ENCODE results near the gene CATSPERZ. TPM values are rescaled to one million over a fixed set of nuclear protein-coding genes. Genes with fewer than 3 reads are reported as not detected.

The CATSPERZ gene
- polyA plus RNA-seq, 3 donors = 0.47 TPM; not detected in 2

DNA sequence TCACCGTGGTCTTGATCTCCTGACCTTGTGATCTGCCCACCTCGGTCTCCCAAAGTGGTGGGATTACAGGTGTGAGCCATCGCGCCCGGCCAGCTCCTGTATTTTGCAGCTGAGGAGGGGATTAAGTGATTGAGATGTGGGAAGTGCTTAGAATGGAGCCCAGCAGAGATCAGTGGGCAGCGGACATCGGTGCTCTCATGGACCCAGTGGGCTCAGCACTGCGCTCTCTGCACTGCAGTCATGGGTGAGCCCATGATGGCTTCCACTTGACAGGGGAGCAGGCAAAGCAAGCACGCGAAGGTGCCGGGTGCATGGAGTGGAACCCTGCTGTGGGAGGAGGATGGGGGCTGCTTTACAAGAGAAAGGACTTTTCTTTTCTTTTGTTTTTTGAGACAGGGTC lies 30.7 kb downstream of the CATSPERZ start:
- DNase-seq (ENCODE audit: extremely low read depth in 1 of 11, low read depth in 9 of 11, low spot score in 4 of 11) = no peak

DNA sequence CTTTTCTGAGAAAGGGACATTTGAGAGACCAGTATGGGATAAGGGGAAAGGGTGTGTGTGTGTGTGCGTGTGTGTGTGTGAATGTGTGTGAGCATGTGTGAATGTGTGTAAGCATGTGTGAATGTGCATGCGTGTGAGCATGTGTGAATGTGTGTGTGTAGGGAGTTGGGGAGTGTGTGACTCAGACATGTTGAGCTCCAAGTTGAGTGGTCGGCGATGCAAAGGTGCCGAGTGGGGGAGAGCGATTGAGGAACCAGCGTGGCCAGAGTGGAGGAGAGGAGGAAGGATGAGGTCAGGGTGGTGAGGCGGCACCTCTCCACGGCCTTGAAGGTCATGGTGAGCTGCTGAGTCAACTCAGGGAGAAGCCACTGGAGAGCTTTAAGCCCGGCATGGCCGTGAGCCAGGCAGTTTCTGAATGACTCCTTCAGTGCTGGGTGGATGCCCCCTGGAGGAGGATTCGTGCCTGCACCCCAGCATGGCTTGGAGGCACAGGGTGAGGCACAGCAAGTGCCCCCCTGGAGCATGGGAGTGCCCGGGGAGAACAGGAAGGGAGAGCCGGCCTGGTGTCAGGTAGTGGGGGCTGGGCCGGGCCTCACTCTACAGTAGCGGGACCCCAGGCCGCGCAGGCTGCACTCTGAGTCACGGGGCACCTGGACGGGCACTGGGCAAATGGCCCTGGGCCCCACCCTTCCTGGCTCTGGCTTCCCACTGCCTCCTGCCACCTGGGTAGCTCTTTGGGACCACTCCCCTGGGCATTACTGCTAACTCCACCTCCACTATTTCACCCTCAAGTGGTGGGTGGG lies 31.6 kb downstream of the CATSPERZ start:
- DNase-seq (ENCODE audit: extremely low read depth in 1 of 11, low read depth in 9 of 11, low spot score in 4 of 11) = peak in 1 of 11 donors; percentile 34

DNA sequence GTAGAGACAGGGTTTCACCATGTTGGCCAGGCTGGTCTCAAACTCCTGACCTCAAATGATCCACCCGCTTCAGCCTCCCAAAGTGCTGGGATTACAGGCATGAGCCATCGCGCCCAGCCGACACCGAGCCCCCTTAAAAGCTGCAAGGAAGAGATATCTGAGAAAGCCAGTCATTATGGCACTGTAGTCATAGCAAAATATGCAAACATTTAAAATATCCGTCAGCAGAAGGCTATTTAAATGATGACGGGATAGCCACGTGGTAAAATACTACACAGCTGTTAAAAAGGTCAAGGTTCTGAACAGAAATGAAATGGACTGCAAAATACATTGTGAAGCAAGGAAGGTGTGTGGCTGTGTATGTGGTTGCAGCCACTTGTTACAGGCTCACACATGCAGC lies 33.4 kb downstream of the CATSPERZ start:
- DNase-seq (ENCODE audit: extremely low read depth in 1 of 11, low read depth in 9 of 11, low spot score in 4 of 11) = no peak

DNA sequence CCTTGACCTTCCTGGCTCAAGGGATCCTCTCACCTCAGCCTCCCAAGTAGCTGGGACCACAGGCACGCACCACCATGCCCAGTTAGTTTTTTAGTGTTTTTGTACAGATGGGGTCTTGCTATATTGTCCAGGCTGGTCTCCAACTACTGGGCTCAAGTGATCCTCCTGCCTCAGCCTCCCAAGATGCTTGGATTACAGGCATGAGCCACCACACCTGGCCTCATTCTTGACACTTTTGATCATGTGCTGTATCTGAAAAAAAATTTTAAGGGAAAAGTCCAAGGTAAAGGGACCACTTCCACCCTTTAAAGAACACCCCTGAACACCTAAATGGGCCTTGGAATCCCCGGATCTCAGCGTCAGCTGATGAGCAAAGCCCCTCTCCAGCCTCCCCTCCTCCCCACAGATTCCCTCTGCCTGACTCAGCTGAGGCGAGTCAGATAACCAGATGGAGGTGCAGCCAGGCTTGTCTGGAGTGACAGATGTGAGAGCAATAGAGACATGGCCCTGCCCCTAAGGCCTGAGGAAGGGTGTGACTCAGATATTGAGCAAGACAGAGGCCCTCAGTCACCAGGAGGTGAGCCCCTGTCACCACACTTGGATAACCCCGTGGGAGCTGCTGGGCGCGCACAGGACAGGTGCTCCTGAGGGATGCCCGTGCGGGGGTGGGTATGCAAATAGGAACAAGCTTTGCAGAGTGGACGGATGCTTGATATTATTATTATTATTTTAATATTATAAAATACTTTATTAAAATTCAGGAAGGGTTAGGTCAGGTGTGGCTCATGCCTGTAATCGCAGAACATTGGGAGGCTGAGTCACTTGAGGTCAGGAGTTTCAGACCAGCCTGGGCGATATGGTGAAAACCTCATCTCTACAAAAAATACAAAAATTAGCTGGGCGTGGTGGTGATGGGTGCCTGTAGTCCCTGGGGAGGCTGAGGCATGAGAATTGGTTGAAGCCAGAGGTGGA lies 34.9 kb downstream of the CATSPERZ start:
- no peak for DNase-seq (ENCODE audit: extremely low read depth in 1 of 11, low read depth in 9 of 11, low spot score in 4 of 11)

DNA sequence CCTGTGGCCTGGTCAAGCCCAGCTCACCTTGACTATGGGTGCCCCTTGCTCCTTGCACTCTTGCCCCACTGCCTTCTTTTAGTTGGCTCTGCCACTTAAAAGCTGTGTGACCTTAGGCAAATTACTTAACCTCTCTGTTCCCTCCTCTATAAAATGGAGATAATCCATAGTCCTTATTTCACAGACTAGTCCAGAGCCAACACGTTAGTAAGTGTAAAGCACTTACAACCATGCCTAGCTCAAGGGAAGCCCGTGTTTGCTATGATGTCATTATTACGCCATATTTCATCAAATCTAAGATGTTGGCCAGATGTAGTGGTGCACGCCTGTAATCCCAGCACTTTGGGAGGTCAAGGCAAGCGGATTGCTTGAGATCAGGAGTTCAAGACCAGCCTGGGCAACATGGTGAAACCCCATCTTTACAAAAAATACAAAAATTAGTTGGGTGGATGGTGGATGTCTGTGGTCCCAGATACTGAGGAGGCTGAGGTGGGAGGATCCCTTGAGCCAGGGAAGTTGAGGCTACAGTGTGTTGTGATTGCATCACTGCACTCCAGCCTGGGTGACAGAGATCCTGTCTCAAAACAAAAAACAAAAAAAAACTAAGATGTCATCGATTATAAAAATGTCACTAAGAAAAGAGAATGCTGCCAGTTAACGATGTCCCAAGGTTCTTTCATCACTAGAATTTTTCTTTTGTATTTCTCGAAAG lies 37.5 kb downstream of the CATSPERZ start:
- DNase-seq (ENCODE audit: extremely low read depth in 1 of 11, low read depth in 9 of 11, low spot score in 4 of 11) = no peak

- no peak for DNase-seq (ENCODE audit: extremely low read depth in 1 of 11, low read depth in 9 of 11, low spot score in 4 of 11)
These were observed 38.6 kb downstream of the CATSPERZ start for GRCh38 chr11:64338716-64339115.

DNA sequence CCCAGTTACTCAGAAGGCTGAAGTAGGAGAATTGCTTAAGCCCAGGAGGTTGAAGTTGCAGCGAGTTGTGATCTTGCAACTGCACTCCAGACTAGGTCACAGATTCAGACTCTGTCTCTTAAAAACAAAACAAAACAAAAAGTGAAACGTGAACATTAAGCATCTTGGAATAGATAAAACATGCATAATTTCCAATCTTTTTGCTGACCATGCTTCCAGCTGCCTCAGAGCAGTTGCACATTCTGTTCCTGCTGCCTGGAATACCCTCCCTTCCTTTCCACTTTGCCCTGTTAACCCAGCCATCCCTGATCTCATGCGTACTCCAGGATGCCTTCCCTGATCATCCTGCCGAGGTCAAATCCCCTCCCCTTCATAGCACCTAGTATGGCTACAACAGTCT lies 39.1 kb downstream of the CATSPERZ start:
- no peak for DNase-seq (ENCODE audit: extremely low read depth in 1 of 11, low read depth in 9 of 11, low spot score in 4 of 11)

GRCh38 chr11:64339754-64340408 lies 39.7 kb downstream of the CATSPERZ start, which contains the start of gene CCDC88B:
Gene CCDC88B, plus strand, starts transcription at chr11:64340204. Its CDS starts 63 bp downstream, at chr11:64340267.
- no peak for DNase-seq (ENCODE audit: extremely low read depth in 1 of 11, low read depth in 9 of 11, low spot score in 4 of 11)

DNA sequence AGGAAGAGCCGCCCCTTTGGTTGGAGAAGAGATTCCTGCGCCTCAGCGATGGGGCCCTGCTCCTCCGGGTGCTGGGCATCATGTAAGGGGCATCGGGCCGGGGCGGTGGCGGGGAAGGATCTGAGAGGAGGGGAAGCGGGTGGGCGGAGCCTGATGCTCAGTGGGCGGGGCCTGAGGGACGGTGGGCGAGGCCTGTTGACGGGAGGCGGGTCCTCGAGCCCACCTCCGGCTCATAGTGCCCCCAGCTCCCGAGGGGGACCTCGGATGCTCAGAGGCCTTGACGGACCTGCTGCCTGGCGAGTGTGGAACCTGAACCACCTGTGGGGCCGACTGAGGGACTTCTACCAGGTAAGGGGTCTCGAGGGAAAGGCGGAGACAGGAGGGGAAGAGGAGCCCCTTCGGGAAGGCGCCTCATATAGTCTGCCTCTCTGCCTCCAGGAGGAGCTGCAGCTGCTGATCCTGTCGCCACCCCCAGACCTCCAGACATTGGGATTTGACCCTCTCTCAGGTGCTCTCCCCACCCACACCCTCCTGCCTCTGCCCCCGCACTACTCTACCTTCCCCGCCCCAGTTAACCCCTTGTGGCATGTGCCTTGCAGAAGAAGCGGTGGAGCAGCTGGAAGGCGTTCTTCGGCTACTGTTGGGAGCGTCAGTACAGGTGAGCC lies 40.6 kb downstream of the CATSPERZ start:
- DNase-seq (ENCODE audit: extremely low read depth in 1 of 11, low read depth in 9 of 11, low spot score in 4 of 11) = no peak

DNA sequence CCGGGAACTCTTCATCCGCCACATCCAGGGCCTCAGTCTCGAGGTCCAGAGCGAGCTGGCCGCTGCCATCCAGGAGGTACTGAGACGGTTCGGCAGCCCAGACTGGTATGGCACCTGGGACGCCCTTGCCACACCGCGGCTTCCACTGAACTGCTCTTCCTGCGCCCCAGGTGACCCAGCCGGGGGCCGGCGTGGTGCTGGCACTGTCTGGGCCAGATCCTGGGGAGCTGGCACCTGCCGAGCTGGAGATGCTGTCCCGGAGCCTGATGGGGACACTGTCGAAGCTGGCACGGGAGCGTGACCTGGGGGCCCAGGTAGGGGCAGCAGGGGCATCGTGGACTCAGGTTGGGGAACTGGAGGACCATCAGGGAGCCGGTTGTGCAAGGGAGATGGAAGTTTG lies 41.3 kb downstream of the CATSPERZ start:
- no peak for DNase-seq (ENCODE audit: extremely low read depth in 1 of 11, low read depth in 9 of 11, low spot score in 4 of 11)

DNA sequence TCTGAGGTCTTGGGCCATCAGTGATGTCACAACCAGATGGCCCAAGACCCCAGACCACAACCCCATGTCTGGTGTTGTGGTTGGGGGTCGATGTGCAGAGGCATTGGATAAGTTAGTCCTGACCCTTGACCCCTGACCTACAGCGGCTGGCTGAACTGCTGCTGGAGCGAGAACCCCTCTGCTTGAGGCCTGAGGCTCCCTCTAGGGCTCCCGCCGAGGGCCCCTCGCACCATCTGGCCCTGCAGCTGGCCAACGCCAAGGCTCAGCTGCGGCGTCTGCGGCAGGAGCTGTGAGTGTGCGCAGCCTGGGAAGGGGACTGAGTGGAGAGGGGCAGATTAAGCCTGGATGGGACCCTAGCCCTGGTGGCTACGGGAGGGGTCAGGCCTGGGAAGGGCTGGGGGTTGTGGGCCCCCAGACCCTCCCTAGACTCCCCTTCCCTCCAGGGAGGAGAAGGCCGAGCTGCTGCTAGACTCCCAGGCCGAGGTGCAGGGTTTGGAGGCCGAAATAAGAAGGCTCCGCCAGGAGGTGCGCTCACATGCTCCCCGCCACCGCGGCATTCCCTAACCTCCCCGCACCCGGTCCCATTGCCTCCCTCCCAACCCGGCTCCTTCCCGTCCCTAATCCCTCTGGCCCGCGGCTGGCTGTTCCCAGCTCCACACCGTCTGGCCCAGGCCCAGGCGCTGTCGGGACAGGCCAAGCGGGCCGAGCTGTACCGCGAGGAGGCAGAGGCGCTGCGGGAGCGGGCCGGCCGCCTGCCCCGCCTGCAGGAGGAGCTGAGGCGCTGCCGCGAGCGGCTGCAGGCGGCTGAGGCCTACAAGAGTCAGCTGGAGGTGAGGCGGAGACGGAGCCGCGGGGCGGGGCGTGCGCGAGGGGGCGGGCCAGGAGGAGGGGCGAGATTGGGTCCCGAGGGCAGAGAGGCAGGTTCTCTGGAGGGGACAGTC lies 42.0 kb downstream of the CATSPERZ start:
- peak in 9 of 11 donors; percentile 47 to 73 (median 61) for DNase-seq (ENCODE audit: extremely low read depth in 1 of 11, low read depth in 9 of 11, low spot score in 4 of 11)

- no peak for DNase-seq (ENCODE audit: extremely low read depth in 1 of 11, low read depth in 9 of 11, low spot score in 4 of 11)
These were observed 42.9 kb downstream of the CATSPERZ start for GRCh38 chr11:64342869-64343745.

DNA sequence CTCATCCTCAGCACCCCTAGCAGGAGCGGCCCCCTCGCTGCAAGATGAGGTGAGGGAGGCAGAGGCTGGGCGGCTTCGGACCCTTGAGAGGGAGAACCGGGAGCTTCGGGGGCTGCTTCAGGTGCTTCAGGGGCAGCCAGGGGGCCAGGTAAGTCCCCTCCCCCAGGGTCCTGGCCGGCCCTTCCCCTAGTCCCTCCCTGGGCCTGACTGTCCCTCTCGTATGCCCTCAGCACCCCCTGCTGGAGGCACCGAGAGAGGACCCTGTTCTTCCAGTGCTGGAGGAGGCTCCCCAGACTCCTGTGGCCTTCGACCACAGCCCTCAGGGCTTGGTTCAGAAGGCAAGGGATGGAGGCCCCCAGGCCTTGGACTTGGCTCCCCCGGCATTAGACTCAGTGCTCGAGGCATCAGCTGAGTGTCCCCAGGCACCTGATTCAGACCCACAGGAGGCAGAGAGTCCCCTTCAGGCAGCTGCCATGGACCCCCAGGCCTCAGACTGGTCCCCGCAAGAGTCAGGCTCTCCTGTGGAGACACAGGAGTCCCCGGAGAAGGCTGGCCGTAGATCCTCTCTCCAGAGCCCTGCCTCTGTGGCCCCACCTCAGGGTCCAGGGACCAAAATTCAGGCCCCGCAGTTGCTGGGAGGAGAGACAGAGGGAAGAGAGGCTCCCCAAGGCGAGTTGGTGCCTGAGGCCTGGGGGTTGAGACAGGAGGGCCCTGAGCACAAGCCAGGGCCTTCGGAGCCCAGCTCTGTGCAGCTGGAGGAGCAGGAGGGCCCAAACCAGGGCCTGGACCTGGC lies 43.8 kb downstream of the CATSPERZ start:
- DNase-seq (ENCODE audit: extremely low read depth in 1 of 11, low read depth in 9 of 11, low spot score in 4 of 11) = no peak

DNA sequence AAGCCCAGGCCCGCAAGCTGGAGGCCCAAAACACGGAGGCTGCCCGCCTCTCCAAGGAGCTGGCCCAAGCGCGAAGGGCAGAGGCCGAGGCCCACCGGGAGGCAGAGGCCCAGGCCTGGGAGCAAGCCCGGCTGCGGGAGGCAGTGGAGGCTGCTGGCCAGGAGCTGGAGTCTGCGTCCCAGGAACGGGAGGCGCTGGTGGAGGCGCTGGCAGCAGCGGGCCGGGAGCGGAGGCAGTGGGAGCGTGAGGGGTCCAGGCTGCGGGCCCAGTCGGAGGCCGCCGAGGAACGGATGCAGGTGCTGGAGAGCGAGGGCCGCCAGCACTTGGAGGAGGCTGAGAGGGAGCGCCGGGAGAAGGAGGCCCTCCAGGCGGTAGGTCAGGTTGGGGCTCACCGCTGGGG lies 44.6 kb downstream of the CATSPERZ start:
- no peak for DNase-seq (ENCODE audit: extremely low read depth in 1 of 11, low read depth in 9 of 11, low spot score in 4 of 11)

DNA sequence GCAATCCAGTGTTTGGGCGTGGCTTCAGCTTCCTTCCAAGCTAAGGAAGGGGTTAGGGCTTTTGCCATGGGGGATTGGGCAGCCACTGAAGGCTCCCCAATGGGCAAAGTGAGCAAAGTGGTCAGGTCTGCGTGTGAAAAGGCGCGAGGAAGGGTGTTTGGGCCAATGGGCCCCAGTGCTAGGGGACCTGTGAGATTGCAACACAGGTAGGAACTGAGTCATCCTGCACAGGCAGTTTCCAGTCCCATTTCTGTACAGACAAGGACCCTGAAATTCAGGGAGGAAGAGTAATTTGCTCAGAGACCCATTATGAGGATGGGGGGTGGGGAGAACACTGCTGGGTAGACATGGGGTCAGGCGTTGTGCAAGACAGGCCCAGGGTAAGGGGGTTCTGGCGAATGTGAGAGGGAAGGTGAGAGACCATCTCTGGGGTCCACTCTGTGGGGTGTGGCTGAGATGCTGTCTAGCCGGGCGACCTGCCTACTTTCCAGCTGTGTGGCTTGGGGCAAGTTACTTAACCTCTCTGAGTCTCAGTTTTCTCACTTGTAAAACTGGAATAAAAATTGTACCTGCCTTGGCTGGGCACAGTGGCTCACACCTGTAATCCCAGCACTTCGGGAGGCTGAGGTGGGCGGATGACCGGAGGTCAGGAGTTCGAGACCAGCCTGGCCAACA lies 47.2 kb downstream of the CATSPERZ start:
- DNase-seq (ENCODE audit: extremely low read depth in 1 of 11, low read depth in 9 of 11, low spot score in 4 of 11) = no peak
